ENCODE results near the gene HHLA2.

DNA sequence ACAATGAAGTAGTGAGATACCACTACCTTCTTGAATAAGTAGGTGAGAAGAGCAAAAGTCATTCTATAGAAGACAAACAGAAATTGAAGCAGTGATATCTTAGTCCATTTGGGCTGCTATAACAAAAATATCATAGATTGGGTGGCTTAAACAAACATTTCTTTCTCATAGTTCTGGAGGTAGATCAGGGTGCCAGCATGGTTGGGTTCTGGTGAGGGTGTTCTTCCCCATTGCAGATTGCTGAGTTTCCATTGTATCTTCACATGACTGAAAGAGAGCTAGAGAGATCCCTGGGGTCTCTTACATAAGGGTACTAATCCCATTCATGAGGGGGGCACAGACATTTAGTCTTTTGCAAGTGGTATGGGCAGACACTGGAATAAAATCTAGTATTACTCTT is 41.2 kb upstream of the HHLA2 start:
- TF ChIP-seq, protein P1, sequence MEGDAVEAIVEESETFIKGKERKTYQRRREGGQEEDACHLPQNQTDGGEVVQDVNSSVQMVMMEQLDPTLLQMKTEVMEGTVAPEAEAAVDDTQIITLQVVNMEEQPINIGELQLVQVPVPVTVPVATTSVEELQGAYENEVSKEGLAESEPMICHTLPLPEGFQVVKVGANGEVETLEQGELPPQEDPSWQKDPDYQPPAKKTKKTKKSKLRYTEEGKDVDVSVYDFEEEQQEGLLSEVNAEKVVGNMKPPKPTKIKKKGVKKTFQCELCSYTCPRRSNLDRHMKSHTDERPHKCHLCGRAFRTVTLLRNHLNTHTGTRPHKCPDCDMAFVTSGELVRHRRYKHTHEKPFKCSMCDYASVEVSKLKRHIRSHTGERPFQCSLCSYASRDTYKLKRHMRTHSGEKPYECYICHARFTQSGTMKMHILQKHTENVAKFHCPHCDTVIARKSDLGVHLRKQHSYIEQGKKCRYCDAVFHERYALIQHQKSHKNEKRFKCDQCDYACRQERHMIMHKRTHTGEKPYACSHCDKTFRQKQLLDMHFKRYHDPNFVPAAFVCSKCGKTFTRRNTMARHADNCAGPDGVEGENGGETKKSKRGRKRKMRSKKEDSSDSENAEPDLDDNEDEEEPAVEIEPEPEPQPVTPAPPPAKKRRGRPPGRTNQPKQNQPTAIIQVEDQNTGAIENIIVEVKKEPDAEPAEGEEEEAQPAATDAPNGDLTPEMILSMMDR (IDR thresholded peaks at IDR 0.05): no peak
- TF ChIP-seq POLR2A (IDR thresholded peaks at IDR 0.05): no peak
